Mucosa of rectum (tissue), 2 donors: ENCODE measurements around the gene PLCB4.

Experiments
- H3K27ac ChIP-seq, 2 donors: one replicate each; pipeline ENCODE4 v1.7.0; 2013; ENCODE audit warnings: inconsistent platforms in 2 of 2, low read depth in 2 of 2, low read length in 2 of 2
- H3K27me3 ChIP-seq, 2 donors: one replicate each; pipeline ENCODE4 v1.7.0; 2013; ENCODE audit warnings: low read length in 2 of 2; ENCODE audit not compliant: control insufficient read depth in 2 of 2, insufficient read depth in 2 of 2
- H3K36me3 ChIP-seq, 2 donors: one replicate each; pipeline ENCODE4 v1.7.0; 2013; ENCODE audit warnings: low read length in 2 of 2; ENCODE audit not compliant: control insufficient read depth in 2 of 2, insufficient read depth in 2 of 2
- H3K4me1 ChIP-seq, 2 donors: one replicate each; pipeline ENCODE4 v1.7.0; 2013; ENCODE audit warnings: low read length in 2 of 2, mild to moderate bottlenecking in 1 of 2; ENCODE audit not compliant: control insufficient read depth in 2 of 2, insufficient read depth in 2 of 2
- H3K4me3 ChIP-seq, 2 donors: one replicate each; pipeline ENCODE4 v1.7.0; 2013; ENCODE audit warnings: low read length in 2 of 2
- H3K9ac ChIP-seq, 2 donors: one replicate each; pipeline ENCODE4 v1.7.0; 2013; ENCODE audit warnings: low read length in 2 of 2, low read depth in 1 of 2, mild to moderate bottlenecking in 1 of 2
- H3K9me3 ChIP-seq, 2 donors: one replicate each; pipeline ENCODE4 v1.7.0; 2013; ENCODE audit warnings: low read length in 2 of 2; ENCODE audit not compliant: control insufficient read depth in 2 of 2
- donor health status: healthy.
- donor health status: Normal muscosa, but diverticular disease.

The PLCB4 gene

DNA sequence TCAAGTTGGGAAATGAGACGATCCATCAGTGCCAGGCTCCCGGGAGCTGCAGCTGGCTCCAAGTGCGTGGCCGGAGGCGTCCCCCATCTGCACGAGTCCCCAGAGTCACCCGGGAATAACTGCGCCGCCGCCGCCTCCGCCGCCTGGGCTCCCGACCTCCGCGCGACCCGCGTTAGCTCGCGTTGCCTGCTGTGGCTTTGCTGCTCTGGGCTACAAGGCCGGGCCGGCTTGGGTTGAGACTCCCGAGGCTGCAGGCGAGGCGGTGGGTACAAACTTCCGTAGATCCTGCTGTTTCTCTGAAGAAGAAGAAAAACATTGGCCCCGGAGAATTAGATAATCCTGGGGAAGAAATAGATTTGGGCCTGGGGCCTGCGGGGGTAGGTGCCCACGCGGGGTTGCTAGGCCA lies 438.1 kb downstream of the PLCB4 start:
- Histone ChIP-seq H3K9me3 (no peaks in the 10 kb centered on the region), H3K4me1 (no peaks in the 10 kb centered on the region), H3K36me3 (no peaks in the 10 kb centered on the region), H3K9ac (no peak overlapping the region), H3K4me3 (no peak overlapping the region), H3K27me3 (peaks cover 32% of the 10 kb centered on the region in 2 donors), H3K27ac (no peak overlapping the region)

- Histone ChIP-seq H3K27ac (no peak overlapping the region), H3K36me3 (no peaks in the 10 kb centered on the region), H3K4me3 (no peak overlapping the region), H3K9me3 (no peaks in the 10 kb centered on the region), H3K27me3 (peaks cover 32% of the 10 kb centered on the region in 2 donors), H3K4me1 (no peaks in the 10 kb centered on the region), H3K9ac (no peak overlapping the region)
These were observed 438.8 kb downstream of the PLCB4 start for GRCh38 chr20:9507544-9508239.

- Histone ChIP-seq H3K27me3 (peaks cover 32% of the 10 kb centered on the region in 2 donors), H3K4me3 (no peak overlapping the region), H3K27ac (no peak overlapping the region), H3K9ac (no peak overlapping the region), H3K36me3 (no peaks in the 10 kb centered on the region), H3K9me3 (no peaks in the 10 kb centered on the region), H3K4me1 (no peaks in the 10 kb centered on the region)
These were observed 439.4 kb downstream of the PLCB4 start for GRCh38 chr20:9508240-9508661.

DNA sequence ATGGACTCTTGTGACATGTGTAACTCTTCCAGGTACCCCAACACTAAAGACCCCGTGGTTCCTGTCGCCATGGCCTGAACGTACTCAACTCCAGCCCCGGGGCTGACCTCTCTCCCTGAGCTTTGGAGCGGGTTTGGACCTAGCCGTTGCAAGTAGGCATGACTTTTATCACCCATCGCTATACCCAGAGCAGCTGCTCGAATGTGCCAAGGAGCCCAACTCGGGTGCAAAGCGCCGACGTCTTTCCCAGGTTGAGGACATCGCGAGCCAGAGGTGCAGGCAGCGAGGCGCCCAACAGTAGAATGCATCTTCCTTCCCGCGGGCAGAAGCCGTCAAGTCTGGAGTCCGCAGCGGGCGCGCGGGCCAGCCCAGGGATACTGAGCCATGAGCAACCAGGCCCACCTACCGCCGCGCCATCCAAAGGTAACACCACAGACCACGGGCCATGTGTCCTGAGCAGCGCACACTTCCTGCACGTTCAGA lies 439.9 kb downstream of the PLCB4 start:
- H3K27me3 ChIP-seq: peaks cover 32% of the 10 kb centered on the region in 2 donors
- no peaks in the 10 kb centered on the region for H3K9me3 ChIP-seq
- no peaks in the 10 kb centered on the region for H3K4me1 ChIP-seq
- no peak overlapping the region for H3K4me3 ChIP-seq
- no peak overlapping the region for H3K27ac ChIP-seq
- H3K9ac ChIP-seq: no peak overlapping the region
- H3K36me3 ChIP-seq: no peaks in the 10 kb centered on the region

GRCh38 chr20:9509246-9509645 lies 440.4 kb downstream of the PLCB4 start:
- Histone ChIP-seq H3K9me3 (no peaks in the 10 kb centered on the region), H3K36me3 (no peaks in the 10 kb centered on the region), H3K27ac (no peak overlapping the region), H3K4me1 (no peaks in the 10 kb centered on the region), H3K4me3 (no peak overlapping the region), H3K27me3 (peaks cover 35 to 36% of the 10 kb centered on the region in 2 donors), H3K9ac (no peak overlapping the region)

DNA sequence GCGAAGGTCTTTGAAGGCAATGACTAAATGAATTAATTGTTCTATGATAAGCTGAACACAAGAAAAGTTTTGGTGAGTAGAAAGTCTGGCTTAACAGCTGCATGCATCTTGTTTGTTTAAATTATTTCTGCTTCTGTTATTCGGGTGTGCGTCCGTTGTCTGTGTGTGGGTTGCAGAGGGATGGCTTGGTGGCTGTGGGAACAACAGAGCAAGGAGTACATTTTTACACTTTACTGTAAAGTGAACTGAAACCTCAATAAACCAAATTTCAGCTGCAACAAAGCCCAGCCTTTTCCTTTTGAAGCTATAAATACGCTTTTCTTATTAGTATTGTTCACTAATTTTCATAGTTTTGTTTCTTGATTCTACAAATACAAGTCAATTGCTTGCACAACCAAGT lies 442.0 kb downstream of the PLCB4 start:
- no peak overlapping the region for H3K9ac ChIP-seq
- peaks cover 40 to 41% of the 10 kb centered on the region in 2 donors for H3K27me3 ChIP-seq
- H3K4me3 ChIP-seq: no peak overlapping the region
- no peaks in the 10 kb centered on the region for H3K4me1 ChIP-seq
- H3K9me3 ChIP-seq: no peaks in the 10 kb centered on the region
- H3K27ac ChIP-seq: no peak overlapping the region
- no peaks in the 10 kb centered on the region for H3K36me3 ChIP-seq

DNA sequence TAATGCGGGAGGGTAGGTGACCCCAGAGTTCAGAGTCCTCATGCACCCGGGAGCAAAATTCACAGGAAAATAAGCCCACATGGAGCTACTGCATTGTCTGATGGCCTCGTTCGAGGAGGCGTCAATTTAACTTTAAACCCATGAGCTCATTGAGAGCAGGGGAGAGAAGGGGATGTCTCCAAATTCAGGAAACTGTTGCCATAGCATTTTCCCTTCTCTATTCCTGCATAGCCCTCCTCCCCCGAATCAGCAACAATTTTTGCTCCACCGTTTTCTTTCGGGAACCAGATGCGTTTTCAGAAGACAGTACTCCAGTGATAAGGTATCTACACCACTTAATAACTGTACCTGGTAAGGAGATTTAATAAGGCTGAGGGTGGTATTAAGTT lies 445.2 kb downstream of the PLCB4 start:
- no peak overlapping the region for H3K9ac ChIP-seq
- H3K27ac ChIP-seq: no peak overlapping the region
- H3K4me1 ChIP-seq: no peaks in the 10 kb centered on the region
- no peaks in the 10 kb centered on the region for H3K36me3 ChIP-seq
- peaks cover 34 to 41% of the 10 kb centered on the region in 2 donors for H3K27me3 ChIP-seq
- H3K9me3 ChIP-seq: no peaks in the 10 kb centered on the region
- H3K4me3 ChIP-seq: no peak overlapping the region

GRCh38 chr20:9514461-9515213 lies 445.8 kb downstream of the PLCB4 start, which contains the start of gene LAMP5:
LAMP5 (plus strand) TSS chr20:9514590; CDS start chr20:9514853, 263 bp downstream.
- Histone ChIP-seq H3K27ac (no peak within 1 kb of the TSS), H3K9me3 (no peaks in the 10 kb centered on the region), H3K4me3 (peak within 1 kb of the TSS in 1 of 2 donors; percentile 2), H3K4me1 (no peaks in the 10 kb centered on the region), H3K9ac (no peak within 1 kb of the TSS), H3K36me3 (no peaks in the 10 kb centered on the region), H3K27me3 (peaks cover 31 to 36% of the 10 kb centered on the region in 2 donors)

DNA sequence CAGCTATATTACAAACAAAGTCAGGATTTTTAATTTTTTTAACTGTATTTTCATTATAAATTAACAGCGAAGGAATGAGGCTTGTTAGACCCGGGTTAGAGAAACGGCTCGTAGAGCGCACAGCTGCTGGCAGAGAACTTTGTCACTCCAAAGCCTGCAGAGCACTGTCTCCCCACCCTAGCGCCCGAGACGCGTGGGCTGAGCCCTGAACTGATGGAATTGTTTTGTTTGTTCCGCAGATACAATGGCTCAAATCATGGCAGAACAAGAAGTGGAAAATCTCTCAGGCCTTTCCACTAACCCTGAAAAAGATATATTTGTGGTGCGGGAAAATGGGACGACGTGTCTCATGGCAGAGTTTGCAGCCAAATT lies 446.3 kb downstream of the PLCB4 start:
- Histone ChIP-seq H3K9ac (no peak overlapping the region), H3K4me3 (peak overlapping the region in 1 of 2 donors; percentile 2), H3K27me3 (peaks cover 34 to 36% of the 10 kb centered on the region in 2 donors), H3K9me3 (no peaks in the 10 kb centered on the region), H3K27ac (no peak overlapping the region), H3K36me3 (no peaks in the 10 kb centered on the region), H3K4me1 (no peaks in the 10 kb centered on the region)

DNA sequence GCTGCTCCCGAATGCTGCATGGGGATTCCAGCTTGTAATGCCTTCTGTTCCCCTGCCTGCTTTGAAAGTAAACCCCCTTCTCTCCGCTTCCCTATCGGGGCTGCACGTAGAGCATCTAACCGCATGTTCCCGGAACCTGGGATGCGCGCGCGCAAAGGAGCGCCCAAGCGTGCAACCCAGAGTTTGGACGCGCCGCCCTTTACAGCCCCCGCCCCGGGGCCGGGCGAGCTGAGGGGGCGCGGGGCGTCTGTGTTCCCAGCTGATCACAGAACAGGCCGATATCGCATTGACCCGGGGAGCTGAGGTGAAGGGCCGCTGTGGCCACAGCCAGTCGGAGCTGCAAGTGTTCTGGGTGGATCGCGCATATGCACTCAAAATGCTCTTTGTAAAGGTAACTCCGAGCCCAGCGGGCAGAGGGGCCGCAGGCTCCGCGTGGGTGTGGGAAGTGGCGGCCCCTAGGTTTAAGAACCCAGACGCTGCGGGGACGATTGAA lies 446.9 kb downstream of the PLCB4 start:
- Histone ChIP-seq H3K9me3 (no peaks in the 10 kb centered on the region), H3K4me1 (no peaks in the 10 kb centered on the region), H3K4me3 (no peak overlapping the region), H3K9ac (no peak overlapping the region), H3K27ac (no peak overlapping the region), H3K36me3 (no peaks in the 10 kb centered on the region), H3K27me3 (peaks cover 31 to 36% of the 10 kb centered on the region in 2 donors)
